ENCODE data around the gene JAK1.

GRCh38 chr1:64854674-64855073, 111.7 kb downstream of the JAK1 start:
- TF ChIP-seq POLR2AphosphoS5 (IDR thresholded peaks at IDR 0.05; ENCODE audit: insufficient read depth, low read depth, low read length) = no peak
- no peak for TF ChIP-seq POLR2A (IDR thresholded peaks at IDR 0.05; ENCODE audit: low read depth, low read length)
- TF ChIP-seq MAX (IDR thresholded peaks at IDR 0.05; ENCODE audit: insufficient read depth, insufficient read length) = no peak
- no peak for TF ChIP-seq CTCF (IDR thresholded peaks at IDR 0.05; ENCODE audit: extremely low read depth in 1 of 2, insufficient read depth in 1 of 2, low read depth in 1 of 2, low read length in 2 of 2)
- no peak for TF ChIP-seq FOS (IDR thresholded peaks at IDR 0.05; ENCODE audit: borderline replicate concordance, insufficient read depth, low read length)
- no peak for TF ChIP-seq EZH2 (IDR thresholded peaks at IDR 0.05; ENCODE audit: borderline replicate concordance, low read depth, low read length, severe bottlenecking)

Measured in endothelial cell of umbilical vein (primary cell).